ENCODE results near the gene GARIN5A.
A peak's percentile ranks its signal among the peaks of the same experiment; 100 is the strongest.

The GARIN5A gene

DNA sequence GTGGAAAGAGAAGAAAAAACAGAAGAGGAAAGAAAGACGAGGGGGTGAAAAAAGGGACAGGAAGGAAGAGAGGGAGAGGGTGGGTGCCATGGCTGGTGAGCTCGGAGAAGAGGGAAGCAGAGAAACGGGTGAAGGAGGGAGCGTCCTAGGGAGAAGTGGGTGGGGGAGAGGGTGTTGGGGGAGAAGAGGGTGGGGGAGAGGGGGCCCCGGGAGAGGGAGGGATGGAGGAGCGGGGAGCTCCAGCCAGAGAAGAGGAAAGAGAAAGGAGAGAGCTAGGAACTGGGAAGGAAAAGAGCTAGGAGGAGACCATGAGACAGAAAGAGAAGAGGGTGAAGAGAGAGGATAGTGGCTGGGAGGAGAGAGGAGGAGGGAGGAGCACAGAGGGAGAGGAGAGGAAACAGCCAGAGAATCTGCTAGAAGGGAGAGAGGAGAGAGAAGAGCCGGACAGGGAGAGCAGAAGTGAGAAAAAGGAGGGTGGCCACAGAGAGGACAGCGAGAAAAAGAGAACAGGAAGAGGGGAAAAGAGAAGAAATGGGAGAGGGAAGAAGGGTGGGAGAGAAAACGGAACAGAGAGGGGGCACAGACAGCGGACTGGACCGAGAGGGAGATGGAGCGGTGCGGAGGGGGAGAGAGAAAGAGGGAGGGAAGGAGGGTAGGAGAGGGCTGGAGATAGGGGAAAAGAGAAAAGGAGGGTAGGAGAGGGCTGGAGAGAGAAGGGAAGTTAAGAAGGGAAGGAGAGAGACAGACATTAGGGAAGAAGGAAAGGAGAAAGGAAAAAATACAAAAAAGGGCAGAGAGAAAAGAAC is 11.9 kb upstream of the GARIN5A start:
- DNase-seq (ENCODE audit: low read depth): no peak

DNA sequence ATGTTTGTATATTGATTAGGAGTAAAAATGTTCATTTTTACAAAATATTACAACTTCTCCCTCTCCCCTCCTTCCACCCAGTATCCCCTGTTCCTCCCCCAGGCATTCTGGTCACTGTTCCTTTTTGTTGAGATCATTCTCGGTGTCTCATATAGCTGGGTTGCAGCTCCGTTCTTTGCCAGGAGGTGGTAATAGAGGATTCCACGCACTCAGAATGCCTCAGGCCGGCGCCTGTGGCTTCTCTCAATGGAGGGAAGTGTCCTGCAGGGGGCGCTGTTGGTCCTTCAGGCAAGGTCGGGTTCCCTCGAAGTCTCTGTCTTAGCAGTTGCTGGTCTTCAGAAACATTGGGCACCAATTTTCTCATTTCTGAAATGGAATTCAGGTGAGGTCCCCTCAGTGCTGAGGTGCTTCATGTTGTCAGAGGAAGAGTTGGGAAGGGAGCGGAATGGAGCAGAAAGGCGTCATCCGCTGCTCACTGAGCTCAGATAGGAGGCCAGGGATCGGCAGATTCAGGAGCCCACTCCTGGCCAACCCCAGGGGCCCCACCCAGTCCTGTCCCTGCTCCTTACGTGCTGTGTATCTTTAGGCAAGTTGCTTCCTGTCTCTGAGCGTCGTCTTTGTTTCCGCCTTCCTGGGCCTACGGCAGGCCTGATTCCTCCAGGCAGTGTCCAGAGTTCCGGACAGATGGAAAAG is 10.3 kb upstream of the GARIN5A start:
- DNase-seq (ENCODE audit: low read depth): peak; percentile 47

DNA sequence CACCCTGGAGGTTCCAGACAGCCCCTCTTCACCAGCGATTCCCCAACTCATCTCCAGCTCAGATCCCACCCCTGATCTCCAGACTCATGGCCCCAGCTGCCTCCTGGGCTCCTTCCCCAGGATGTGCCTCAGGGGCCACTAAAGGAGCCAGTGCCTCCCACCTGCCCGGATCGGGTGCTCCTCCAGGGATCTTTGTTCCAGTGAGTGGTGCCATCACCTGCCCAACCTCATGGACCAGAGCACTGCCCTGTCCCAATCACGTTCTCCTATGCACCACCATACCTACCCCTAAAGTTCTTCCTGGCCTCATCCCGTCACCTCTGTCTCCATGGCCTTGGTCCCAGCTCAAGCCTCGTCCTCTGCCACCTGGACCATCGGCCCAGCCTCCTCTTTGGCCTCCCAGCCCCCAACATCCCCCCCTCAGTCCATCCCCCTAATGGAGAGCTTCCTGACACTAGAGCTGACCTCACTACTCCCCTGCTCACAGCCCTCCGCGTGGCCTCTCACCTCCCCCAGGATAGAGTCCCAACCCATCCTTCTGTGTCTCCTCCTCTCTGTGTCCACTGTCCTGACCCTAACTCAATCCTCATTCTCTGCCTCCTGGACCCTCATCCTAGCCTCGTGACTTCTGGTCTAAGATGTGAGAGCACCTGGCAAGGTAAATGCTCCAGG is 8.8 kb upstream of the GARIN5A start:
- DNase-seq (ENCODE audit: low read depth): no peak

DNA sequence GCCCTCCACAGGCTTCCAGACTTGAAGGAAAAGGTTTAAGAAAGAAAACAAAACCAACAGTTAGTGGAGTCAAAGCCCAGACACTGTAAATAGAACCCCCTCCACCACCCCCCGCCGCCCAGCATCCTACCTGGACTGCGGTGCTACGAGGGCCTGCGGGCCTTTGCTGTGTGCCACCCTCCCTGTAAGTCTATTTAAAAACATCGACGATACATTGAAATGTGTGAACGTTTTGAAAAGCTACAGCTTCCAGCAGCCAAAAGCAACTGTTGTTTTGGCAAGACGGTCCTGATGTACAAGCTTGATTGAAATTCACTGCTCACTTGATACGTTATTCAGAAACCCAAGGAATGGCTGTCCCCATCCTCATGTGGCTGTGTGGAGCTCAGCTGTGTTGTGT is 6.3 kb upstream of the GARIN5A start:
- DNase-seq (ENCODE audit: low read depth): no peak

DNA sequence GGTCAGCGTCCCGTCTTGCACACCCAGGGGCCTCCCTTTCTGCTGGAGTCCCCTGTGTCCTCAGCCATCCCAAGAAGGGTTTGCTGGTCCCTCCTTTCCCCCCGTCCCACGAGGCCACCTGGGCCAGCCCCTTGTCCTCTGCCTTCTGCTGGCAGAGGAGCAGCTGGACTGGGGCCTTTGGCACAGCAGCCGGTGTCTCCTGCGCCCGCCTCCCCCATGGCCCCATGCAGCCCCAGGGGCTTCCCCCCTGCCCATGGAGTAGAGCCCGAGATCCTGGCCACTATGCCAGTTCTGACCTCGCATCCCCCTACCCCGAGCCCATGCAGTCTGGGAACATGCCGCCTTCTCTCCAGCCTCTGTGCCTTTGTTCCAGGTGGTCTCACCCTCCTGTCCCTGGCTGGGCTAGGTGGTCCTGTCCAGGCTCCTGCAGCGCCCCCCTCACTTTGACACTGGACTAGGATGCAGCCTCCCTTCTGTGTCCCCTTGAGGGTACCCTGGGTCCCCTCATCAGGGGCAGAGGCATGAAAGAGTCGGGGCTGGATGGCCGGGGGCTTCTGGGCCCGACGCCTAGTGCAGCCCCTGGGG is 5.7 kb upstream of the GARIN5A start:
- no peak for DNase-seq (ENCODE audit: low read depth)

DNA sequence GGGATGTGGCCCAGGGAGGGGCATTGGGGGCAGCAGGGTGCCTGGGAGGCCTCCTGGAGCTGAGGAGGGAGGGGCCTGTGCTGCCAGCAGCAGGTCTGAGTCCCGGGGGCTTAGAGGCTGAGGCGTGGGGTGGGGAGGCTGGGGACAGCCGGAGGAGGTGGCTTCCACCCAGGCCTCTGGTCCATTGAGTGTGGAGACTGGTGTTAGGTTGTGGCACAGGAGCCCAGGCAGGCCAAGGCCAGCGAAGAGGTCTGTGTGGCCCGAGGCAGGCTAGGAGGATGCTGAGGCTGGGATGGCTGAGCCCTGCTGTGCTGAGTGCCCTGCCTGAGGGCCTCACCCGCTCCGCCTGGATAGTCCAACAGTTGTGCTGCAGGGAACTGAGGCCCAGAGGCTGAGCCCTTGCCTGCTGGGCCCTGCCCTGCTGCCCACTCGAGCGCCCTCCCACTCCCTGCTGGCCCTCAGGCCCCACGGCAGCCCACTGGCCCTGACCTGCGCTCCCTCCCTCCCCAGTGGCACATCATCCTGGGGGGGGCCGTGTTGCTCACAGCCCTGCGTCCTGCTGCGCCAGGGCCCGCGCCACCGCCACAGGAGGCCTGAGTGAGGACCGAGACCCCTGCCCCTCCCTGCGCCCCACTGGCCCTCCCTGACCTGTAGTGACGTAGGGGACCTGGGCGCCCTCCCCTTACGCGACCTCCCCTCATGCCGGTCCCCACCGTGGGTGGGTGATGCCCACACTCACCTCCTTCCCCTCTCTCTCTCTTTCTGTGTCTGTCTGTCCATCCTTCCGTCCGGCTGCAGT is 4.9 kb upstream of the GARIN5A start:
- no peak for DNase-seq (ENCODE audit: low read depth)

DNA sequence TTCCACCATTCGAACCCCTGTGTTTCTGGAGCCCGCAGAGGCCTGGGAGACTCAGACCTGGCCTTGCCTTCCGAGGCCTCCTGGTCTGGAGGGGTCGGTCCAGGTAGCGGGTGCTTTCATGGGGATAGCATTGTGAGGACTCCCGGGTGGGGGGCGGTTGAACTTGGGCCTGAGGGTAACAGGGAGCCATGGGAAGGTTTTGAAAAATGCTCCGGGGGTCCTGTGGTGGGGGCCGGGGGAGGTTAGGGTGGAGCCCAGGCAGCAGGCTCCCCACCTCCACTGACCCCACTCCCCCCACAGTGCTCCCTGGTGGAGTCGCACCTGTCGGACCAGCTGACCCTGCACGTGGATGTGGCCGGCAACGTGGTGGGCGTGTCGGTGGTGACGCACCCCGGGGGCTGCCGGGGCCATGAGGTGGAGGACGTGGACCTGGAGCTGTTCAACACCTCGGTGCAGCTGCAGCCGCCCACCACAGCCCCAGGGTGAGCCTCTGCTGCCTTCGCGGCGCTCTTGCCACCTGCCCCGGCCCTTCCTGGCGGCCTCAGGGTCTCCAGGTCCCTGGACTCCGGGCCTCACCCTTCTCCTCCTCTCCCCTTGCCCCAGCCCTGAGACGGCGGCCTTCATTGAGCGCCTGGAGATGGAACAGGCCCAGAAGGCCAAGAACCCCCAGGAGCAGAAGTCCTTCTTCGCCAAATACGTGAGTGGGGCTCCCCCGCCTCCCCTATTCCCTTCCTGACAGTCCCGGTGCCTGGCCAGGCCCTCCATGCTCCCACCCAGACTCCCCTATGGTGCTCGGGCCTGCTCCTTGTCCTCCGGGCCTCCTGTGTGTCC is 3.8 kb upstream of the GARIN5A start:
- no peak for DNase-seq (ENCODE audit: low read depth)

DNA sequence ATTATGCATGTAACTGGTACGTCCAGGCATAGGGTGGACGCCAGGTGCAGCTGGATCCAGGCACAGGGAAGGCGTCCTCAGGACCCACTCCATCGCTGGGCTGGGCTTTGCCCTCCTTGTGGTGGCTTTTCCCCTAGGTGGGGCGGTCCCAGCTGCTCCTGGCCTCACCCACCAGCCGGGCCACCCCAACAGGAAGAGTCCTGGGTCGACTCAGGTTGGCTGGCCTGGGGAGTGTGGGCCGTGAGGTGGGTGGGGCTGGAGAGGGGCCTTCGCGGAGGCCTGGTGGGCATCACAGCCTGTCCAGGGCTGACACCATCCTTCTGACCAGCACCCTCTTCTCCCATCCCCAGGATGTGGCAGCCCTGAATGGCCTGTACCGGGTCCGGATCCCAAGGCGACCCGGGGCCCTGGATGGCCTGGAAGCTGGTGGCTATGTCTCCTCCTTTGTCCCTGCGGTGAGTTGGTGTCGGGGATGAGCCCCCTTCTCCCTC is 3.2 kb upstream of the GARIN5A start:
- no peak for DNase-seq (ENCODE audit: low read depth)

DNA sequence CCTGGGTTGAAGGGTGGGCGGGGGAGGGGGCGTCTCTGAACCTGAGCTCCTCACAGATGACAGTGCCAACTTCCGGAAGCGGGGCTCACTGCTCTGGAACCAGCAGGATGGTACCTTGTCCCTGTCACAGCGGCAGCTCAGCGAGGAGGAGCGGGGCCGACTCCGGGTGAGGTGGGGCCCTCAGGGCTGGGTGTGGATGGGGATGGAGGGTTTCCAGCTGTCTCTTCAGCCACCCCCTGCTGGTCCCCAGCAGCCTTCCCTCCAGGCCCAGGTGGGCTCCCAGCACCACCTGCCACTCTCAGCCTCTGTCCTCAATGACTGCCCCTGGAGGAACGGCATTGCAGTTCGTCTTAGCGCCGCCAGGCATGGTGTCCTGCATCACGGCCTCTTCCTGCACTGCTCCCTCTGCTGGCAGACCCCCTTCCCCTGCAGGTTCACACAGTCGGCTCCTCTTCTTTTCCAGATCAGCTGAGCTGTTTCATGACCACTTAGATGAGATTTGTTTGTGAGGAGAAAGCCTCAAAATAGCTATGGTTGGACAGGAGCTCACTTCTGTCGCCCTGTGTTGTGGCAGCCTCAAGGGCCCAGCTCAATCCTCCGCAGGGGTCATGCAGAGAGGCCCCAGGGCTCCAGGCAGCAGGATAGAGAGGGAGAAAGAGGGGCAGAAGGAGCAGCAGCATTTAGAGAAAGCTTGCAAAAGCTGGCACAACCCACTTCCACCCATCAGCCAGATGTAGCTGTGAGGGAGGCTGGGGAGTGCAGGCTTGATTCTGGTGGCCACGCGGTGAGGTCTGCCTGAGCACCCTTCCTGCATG is 2.5 kb upstream of the GARIN5A start:
- DNase-seq (ENCODE audit: low read depth): peak; percentile 21

DNA sequence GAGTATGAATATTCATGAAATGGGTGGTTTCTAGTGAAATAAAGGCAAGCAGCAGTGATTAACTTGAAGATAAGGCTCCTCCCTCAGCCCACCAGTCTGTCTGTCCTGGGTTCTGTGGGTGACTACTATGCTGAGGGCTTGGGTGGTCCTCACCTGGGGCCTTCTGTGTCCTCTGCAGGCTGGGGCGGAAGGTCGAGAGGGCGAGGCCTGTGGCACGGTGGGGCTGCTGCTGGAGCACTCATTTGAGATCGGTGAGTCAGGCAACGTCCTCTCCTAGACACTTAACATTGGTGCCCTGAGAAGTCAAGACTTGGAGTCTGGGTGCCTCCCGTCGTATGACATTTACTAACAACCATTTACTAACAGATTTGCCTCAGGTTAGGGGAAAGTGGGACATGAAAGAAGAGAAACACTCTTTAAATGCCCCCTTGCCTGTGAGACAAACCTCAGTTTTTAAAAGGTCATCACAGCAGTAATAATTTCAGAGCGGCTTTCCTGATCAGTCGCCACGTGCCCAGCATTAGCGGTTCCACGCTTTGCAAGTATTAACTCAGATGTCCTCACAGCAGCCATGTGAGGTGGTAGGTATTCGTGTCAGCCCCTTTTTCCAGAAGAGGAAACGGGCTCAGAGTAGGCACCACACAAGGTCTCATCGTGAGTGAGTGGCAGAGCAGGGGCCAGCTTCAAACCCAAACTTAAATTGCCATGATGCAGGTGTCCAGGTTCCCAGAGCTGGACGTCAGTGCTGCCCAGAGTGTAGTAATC is 1.3 kb upstream of the GARIN5A start:
- DNase-seq (ENCODE audit: low read depth): no peak

DNA sequence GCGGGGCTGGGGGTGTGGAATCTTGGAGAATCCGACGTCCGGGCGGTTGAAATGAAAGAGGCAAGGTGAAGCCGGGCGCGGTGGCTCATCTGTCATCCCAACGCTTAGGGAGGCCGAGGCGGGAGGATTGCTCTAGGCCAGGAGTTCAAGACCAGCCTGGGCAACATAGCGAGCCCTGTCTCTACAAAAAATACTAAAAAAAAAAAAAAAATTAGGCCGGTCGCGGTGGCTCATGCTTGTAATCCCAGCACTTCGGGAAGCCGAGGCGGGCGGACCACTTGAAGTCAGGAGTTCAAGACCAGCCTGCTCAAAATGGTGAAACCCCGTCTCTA is 225 bp upstream of the GARIN5A start:
- DNase-seq (ENCODE audit: low read depth): no peak

DNA sequence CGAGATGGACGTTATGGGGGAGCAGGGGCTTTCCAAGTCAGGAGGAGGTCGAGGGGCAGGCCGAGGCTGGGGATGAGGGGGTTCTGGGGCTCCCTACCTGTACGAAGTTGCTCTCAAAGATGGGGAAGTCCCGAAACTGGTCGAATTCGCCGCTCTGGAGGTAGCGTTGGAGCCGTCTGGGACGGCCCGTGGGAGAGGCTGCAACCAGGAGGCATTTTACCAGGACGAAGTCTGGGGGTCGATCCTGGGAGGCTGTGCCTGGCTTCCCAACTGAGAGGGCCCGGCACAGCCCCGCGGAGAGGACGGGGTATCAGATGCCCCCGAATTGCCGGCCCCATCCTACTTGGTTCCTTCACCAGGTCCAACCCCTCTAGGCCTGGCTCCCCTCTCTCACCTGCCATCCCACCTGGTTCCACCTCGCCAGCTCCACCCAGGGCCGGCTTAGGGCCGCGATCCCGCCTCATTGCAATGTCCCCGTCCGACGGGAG is 868 bp downstream of the GARIN5A start:
- no peak for DNase-seq (ENCODE audit: low read depth)

DNA sequence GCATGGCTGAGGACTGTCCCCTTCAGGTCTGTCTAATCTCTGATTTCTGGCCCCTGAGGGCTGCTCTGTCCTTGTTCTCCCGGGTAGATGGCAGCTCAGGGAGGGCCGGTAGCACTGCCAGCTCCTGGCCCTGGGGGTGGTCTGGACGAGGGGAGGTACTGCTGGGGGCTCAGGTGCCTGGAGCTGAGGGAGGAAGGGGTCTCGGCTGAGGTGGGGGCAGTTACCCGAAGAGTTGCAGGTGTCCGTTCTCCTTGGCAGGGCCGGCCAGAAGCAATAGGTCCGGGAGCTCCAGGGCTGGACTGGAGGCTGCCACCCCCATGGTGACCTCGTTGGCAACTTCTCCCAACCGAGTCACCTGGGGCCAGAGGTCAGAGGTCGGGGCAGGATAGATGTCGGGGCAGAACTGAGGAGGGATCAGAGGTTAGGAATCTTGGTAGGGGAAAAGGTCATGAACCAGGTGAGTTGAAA is 1.5 kb downstream of the GARIN5A start:
- no peak for DNase-seq (ENCODE audit: low read depth)

DNA sequence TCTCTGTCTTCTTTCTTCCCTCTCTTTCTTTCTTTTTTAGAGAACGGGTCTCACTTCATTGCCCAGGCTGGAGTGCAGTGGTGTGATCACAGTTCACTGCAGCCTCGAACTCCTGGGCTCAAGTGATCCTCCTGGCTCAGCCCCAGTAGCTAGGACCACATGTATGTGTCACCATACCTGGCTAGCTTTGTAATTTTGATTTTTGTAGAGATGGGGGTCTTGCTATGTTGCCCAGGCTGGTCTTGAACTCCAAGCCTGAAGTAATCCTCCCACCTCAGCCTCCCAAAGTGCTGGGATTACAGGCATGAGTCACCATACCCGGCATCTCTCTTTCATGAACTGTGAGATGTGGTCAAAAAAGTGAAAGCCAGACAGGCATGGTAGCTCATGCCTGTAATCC is 3.3 kb downstream of the GARIN5A start:
- peak; percentile 23 for DNase-seq (ENCODE audit: low read depth)

DNA sequence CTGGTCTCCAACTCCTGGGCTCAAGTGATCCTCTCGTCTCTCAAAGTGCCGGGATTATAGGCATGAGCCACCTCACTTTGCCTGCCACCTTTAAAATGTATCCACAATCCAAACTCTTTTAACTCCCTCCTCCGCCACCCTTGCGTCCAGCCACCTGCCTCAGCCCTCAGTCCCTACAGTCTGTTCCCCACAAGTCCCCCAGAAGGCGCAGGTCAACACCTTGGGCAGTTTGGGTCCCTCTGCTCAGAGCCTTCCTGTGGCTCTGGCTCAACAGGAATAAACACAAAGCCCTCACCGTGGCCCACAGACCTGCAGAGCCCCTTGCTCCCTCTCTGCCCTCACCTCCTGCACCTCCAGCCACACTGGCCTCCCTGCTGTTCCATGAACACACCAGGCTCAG is 7.8 kb downstream of the GARIN5A start:
- DNase-seq (ENCODE audit: low read depth): no peak

DNA sequence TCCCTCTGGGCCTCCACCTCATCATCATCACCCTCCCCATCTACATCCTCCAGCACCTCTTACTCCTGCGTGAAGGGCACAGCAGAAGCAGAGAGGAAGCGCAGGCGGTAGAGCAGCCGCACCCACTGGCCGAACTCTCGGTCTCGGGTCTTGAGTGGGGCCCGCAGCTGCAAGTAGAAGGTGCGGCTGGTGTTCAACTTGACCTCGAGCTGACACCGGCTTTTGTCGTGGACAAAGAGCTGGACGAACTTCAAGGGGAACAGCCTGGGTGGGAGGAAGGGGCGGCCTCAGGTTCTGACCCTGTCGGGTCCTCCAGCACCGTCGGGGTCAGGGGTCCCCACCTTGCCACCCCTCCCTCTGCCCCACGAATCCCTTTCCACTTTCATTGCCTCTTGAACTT is 9.1 kb downstream of the GARIN5A start:
- DNase-seq (ENCODE audit: low read depth): no peak

DNA sequence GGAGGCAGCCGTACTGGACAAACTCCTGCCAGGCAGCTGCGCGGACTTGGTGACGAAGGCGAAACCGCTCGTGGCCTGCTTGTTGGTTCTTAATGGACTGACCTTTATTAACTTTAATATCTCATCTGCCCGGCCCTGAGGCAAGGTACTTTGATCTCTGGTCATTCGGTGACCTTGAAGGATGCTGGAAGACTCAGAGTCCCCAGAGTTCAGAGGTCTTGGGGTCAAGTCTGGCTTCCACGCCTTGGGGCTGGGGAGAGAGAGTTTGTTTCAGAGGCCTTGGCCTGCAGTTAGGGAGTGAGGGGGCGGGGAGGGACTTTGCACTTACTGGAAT is 10.0 kb downstream of the GARIN5A start:
- DNase-seq (ENCODE audit: low read depth): no peak

DNA sequence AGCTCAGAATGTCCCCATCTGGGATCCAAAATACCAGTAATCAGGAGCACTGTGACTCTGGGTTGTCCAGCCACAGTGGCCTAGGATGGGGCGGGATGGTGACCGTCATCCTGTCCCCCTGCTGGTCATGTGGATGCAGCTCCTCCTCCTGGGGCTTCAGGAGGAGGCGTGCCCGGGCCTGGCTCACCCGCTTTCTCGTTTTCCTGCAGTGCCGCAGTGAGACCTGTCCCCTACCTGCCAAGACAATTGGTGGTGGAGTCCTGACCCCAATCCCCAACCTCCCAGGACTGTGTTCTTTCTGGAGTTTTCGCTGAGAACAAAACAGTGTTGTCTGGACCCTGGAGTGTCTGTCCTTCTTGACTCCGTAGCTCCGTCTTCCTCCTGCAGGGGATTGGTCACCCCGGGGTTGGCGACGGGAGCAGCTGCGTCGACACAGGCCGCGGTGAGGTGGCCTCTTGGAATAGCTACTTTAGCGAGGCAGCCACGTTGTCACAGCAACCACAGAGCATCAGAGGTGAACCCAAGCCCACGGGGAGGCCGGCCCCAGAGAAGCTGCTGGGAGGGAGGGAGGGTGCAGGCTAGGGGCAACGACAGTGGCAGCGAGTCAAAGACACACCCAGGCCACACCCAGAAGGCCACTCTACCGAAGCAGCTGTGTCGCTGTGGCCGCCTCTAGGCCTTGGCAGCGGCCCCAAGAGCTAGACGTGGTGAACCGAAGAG is 10.5 kb downstream of the GARIN5A start:
- DNase-seq (ENCODE audit: low read depth): no peak

DNA sequence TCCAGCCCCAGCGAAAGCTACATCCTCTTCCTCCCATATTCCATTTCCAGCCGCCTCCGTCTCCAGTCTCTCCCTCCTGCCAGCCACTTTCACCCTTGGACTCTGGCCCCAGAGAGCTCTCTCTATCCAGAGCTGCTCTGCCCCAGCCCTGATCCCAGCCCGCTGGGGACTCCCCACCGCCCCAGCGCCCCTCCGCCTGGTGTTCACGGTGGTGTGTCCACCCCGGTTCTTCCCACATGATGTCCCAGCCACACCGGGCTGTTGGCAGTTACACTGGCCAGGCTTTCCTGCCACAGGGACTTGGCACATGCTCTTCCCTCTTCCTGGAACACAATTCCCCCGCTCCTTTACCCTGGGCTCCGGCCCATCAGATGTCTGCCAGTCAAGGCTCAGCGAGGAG is 11.6 kb downstream of the GARIN5A start:
- no peak for DNase-seq (ENCODE audit: low read depth)
